ENCODE measurements around the gene FATE1. TPM values are rescaled to one million over a fixed set of nuclear protein-coding genes. Genes with fewer than 3 reads are reported as not detected.

The FATE1 gene
- total RNA-seq, 1 experiment from 2014 or later = 0.45 TPM

- DNase-seq (ENCODE audit: low spot score) = no peak
- POLR2A ChIA-PET (ENCODE audit: low non-redundant PET) = no interaction called here
- Histone ChIP-seq H3K4me1 (ENCODE audit: insufficient read depth, low read length, poor library complexity, severe bottlenecking) (no peaks in the 10 kb centered on the region), H3K4me3 (ENCODE audit: low read depth, low read length, poor library complexity, severe bottlenecking) (no peak overlapping the region), H3K36me3 (ENCODE audit: insufficient read depth, low read length, poor library complexity, severe bottlenecking) (no peaks in the 10 kb centered on the region), H3K9me3 (ENCODE audit: low read depth, low read length, poor library complexity, severe bottlenecking) (no peaks in the 10 kb centered on the region), H3K27me3 (replicated peaks; ENCODE audit: insufficient read depth, low read depth, low read length, poor library complexity) (peaks cover 1% of the 10 kb centered on the region), H3K27ac (ENCODE audit: low read depth, low read length, poor library complexity, severe bottlenecking) (no peak overlapping the region)
- TF ChIP-seq EZH2 (IDR thresholded peaks at IDR 0.05; ENCODE audit: borderline replicate concordance, low read depth, low read length, poor library complexity, severe bottlenecking) (no peak), CTCF (conservative IDR thresholded peaks at IDR 0.05; ENCODE audit: low read depth, low read length) (no peak)
- intact Hi-C loops (cut with micrococcal nuclease; ENCODE audit: unreplicated experiment) = no loop called here
- BruUV-seq (replicated peaks) = no TSS peak
- CTCF ChIA-PET = no interaction called here
These were observed 10.9 kb downstream of the FATE1 start for GRCh38 chrX:151726751-151727150.

- no peaks in the 10 kb centered on the region for H3K4me1 ChIP-seq (ENCODE audit: insufficient read depth, low read length, poor library complexity, severe bottlenecking)
- H3K27ac ChIP-seq (ENCODE audit: low read depth, low read length, poor library complexity, severe bottlenecking) = no peak overlapping the region
- peaks cover 3% of the 10 kb centered on the region for H3K27me3 ChIP-seq (replicated peaks; ENCODE audit: insufficient read depth, low read depth, low read length, poor library complexity)
- H3K4me3 ChIP-seq (ENCODE audit: low read depth, low read length, poor library complexity, severe bottlenecking) = no peak overlapping the region
- no TSS peak for BruUV-seq (replicated peaks)
- ChIA-PET CTCF (no interaction called here), POLR2A (ENCODE audit: low non-redundant PET) (no interaction called here)
- intact Hi-C loops (cut with micrococcal nuclease; ENCODE audit: unreplicated experiment) = no loop called here
- TF ChIP-seq EZH2 (IDR thresholded peaks at IDR 0.05; ENCODE audit: borderline replicate concordance, low read depth, low read length, poor library complexity, severe bottlenecking) = no peak
- TF ChIP-seq CTCF (conservative IDR thresholded peaks at IDR 0.05; ENCODE audit: low read depth, low read length) = no peak
- no peaks in the 10 kb centered on the region for H3K36me3 ChIP-seq (ENCODE audit: insufficient read depth, low read length, poor library complexity, severe bottlenecking)
- H3K9me3 ChIP-seq (ENCODE audit: low read depth, low read length, poor library complexity, severe bottlenecking) = no peaks in the 10 kb centered on the region
- no peak for DNase-seq (ENCODE audit: low spot score)
These were observed 11.5 kb downstream of the FATE1 start for GRCh38 chrX:151727346-151727745.

- H3K27ac ChIP-seq (ENCODE audit: low read depth, low read length, poor library complexity, severe bottlenecking) = no peak overlapping the region
- DNase-seq (ENCODE audit: low spot score) = no peak
- H3K27me3 ChIP-seq (replicated peaks; ENCODE audit: insufficient read depth, low read depth, low read length, poor library complexity) = peaks cover 12% of the 10 kb centered on the region
- intact Hi-C loops (cut with micrococcal nuclease; ENCODE audit: unreplicated experiment) = no loop called here
- H3K4me3 ChIP-seq (ENCODE audit: low read depth, low read length, poor library complexity, severe bottlenecking) = no peak overlapping the region
- TF ChIP-seq EZH2 (IDR thresholded peaks at IDR 0.05; ENCODE audit: borderline replicate concordance, low read depth, low read length, poor library complexity, severe bottlenecking) = no peak
- TF ChIP-seq CTCF (conservative IDR thresholded peaks at IDR 0.05; ENCODE audit: low read depth, low read length) = no peak
- no peaks in the 10 kb centered on the region for H3K36me3 ChIP-seq (ENCODE audit: insufficient read depth, low read length, poor library complexity, severe bottlenecking)
- no peaks in the 10 kb centered on the region for H3K4me1 ChIP-seq (ENCODE audit: insufficient read depth, low read length, poor library complexity, severe bottlenecking)
- POLR2A ChIA-PET (ENCODE audit: low non-redundant PET) = no interaction called here
- no TSS peak for BruUV-seq (replicated peaks)
- no peaks in the 10 kb centered on the region for H3K9me3 ChIP-seq (ENCODE audit: low read depth, low read length, poor library complexity, severe bottlenecking)
- CTCF ChIA-PET = no interaction called here
These were observed 13.4 kb downstream of the FATE1 start for GRCh38 chrX:151729056-151729725.
